GM23338 (cell line): Measurements from ENCODE around the gene E2F6. TPM values are rescaled to one million over a fixed set of nuclear protein-coding genes. Genes with fewer than 3 reads are reported as not detected.

Experiments
- ATAC-seq: fragments of 200-7000 bp; cut with Tn5 transposase; 3 replicates; pipeline ENCODE4 v1.9.1; 2020
- DNase-seq: peaks from one replicate; pipeline ENCODE4 v3.0.0-alpha.2; 2015; ENCODE audit warnings: low spot score
- H2AFZ ChIP-seq: fragments of 200-600 bp; sonication (generic); 2 replicates; pipeline ENCODE4 v1.8.0; 2016; ENCODE audit warnings: antibody characterized with exemption, mild to moderate bottlenecking, moderate library complexity
- H3F3A ChIP-seq: fragments of 200-600 bp; sonication (generic); replicated peaks from 2 replicates; pipeline ENCODE4 v1.8.0; 2017; ENCODE audit warnings: antibody characterized with exemption, mixed run types, low read depth
- H3K27ac ChIP-seq: fragments of 200-600 bp; sonication (generic); 2 replicates; pipeline ENCODE4 v1.6.1; 2016; ENCODE audit warnings: low read depth
- H3K27me3 ChIP-seq: fragments of 200-600 bp; sonication (generic); 2 replicates; pipeline ENCODE4 v1.8.0; 2016; ENCODE audit warnings: mild to moderate bottlenecking, mixed run types, moderate library complexity; ENCODE audit not compliant: insufficient read depth
- H3K36me3 ChIP-seq: fragments of 200-600 bp; sonication (generic); 2 replicates; pipeline ENCODE4 v1.8.0; 2016; ENCODE audit warnings: mild to moderate bottlenecking; ENCODE audit not compliant: insufficient read depth
- H3K4me1 ChIP-seq: fragments of 200-600 bp; sonication (generic); 2 replicates; pipeline ENCODE4 v1.8.0; 2016; ENCODE audit warnings: mild to moderate bottlenecking, moderate library complexity; ENCODE audit not compliant: insufficient read depth
- H3K4me2 ChIP-seq: fragments of 200-600 bp; sonication (generic); 2 replicates; pipeline ENCODE4 v1.7.1; 2017; ENCODE audit warnings: mixed run types
- H3K4me3 ChIP-seq: fragments of 200-600 bp; sonication (generic); 2 replicates; pipeline ENCODE4 v1.6.1; 2016; ENCODE audit warnings: mixed run types
- H3K79me2 ChIP-seq: fragments of 200-600 bp; sonication (generic); replicated peaks from 2 replicates; pipeline ENCODE4 v1.8.0; 2017; ENCODE audit warnings: mild to moderate bottlenecking; ENCODE audit not compliant: insufficient read depth
- H3K9me2 ChIP-seq: fragments of 200-600 bp; sonication (generic); 2 replicates; pipeline ENCODE4 v1.8.0; 2017; ENCODE audit not compliant: insufficient read depth
- H4K20me1 ChIP-seq: fragments of 200-600 bp; sonication (generic); replicated peaks from 2 replicates; pipeline ENCODE4 v1.8.0; 2017; ENCODE audit warnings: mild to moderate bottlenecking; ENCODE audit not compliant: insufficient read depth
- H3K27ac Mint-ChIP-seq: 2 replicates; pipeline ENCODE4 v1.8.0; 2020; ENCODE audit warnings: inconsistent platforms, mild to moderate bottlenecking, moderate library complexity, mixed read lengths
- H3K27me3 Mint-ChIP-seq: 3 replicates; pipeline ENCODE4 v1.8.0; 2022; ENCODE audit warnings: low read depth, mild to moderate bottlenecking, moderate library complexity, mixed read lengths, inconsistent platforms; ENCODE audit not compliant: insufficient read depth, poor library complexity
- H3K36me3 Mint-ChIP-seq: 3 replicates; pipeline ENCODE4 v1.8.0; 2021; ENCODE audit warnings: low read depth, mild to moderate bottlenecking, inconsistent platforms, moderate library complexity, mixed read lengths
- H3K4me1 Mint-ChIP-seq: 3 replicates; pipeline ENCODE4 v1.8.0; 2020; ENCODE audit warnings: mild to moderate bottlenecking, inconsistent platforms, mixed read lengths
- H3K4me3 Mint-ChIP-seq: 3 replicates; pipeline ENCODE4 v1.8.0; 2021; ENCODE audit warnings: moderate library complexity, mild to moderate bottlenecking, inconsistent platforms, mixed read lengths
- H3K9me3 Mint-ChIP-seq: 3 replicates; pipeline ENCODE4 v1.8.0; 2020; ENCODE audit warnings: moderate library complexity, mild to moderate bottlenecking, inconsistent platforms, mixed read lengths
- CREB1 ChIP-seq: fragments of 250-450 bp; sonication (Bioruptor Pico); IDR thresholded peaks from 2 replicates; pipeline ENCODE4 v1.5.0; 2020; ENCODE audit warnings: low read depth, mild to moderate bottlenecking, moderate library complexity
- EZH2 ChIP-seq: fragments of 200-600 bp; sonication (generic); IDR thresholded peaks from one replicate; pipeline ENCODE4 v1.8.0; 2017; ENCODE audit warnings: antibody characterized with exemption, mild to moderate bottlenecking, low read depth; ENCODE audit not compliant: unreplicated experiment
- EZH2phosphoT487 ChIP-seq: fragments of 200-600 bp; sonication (generic); IDR thresholded peaks from one replicate; pipeline ENCODE4 v1.8.1; 2018; ENCODE audit warnings: antibody characterized with exemption; ENCODE audit not compliant: unreplicated experiment
- JUNB ChIP-seq: IDR thresholded peaks from one replicate; pipeline ENCODE4 v1.6.1; 2016; ENCODE audit warnings: antibody characterized with exemption; ENCODE audit not compliant: unreplicated experiment
- NANOG ChIP-seq: IDR thresholded peaks from 2 replicates; pipeline ENCODE4 v1.6.1; 2016; ENCODE audit warnings: antibody characterized with exemption, borderline replicate concordance
- POLR2AphosphoS5 ChIP-seq: IDR thresholded peaks from 2 replicates; pipeline ENCODE4 v1.6.1; 2016; ENCODE audit warnings: antibody characterized with exemption, low read depth
- STAT1 ChIP-seq: IDR thresholded peaks from one replicate; pipeline ENCODE4 v1.6.1; 2016; ENCODE audit warnings: antibody characterized with exemption; ENCODE audit not compliant: unreplicated experiment
- ZNF114 ChIP-seq: fragments of 250-450 bp; sonication (Bioruptor Pico); IDR thresholded peaks from 2 replicates; pipeline ENCODE4 v1.5.0; 2020; ENCODE audit warnings: mild to moderate bottlenecking, moderate library complexity
- ZNF331 ChIP-seq: fragments of 250-450 bp; sonication (Bioruptor Pico); IDR thresholded peaks from 2 replicates; pipeline ENCODE4 v1.5.0; 2020; ENCODE audit warnings: low read depth, mild to moderate bottlenecking, moderate library complexity
- polyA plus RNA-seq: library from polyadenylated mRNA; unstranded; fragments of >200 nt; fragmentation: Nextera tagmentation; extraction: Ambion mirVana; gene quantifications from 2 replicates; pipeline ENCODE4 v1.2.1, GENCODE V29; 2016
- total RNA-seq: library from RNA; depleted of rRNA; stranded (reverse); fragments of >200 nt; shearing (Covaris generic); gene quantifications from 2 replicates; pipeline ENCODE4 v1.2.3, GENCODE V29; 2014
- TF ChIP-seq, protein P1 (sequence below): IDR thresholded peaks from one replicate; pipeline ENCODE4 v1.6.1; 2018; ENCODE audit warnings: antibody characterized with exemption; ENCODE audit not compliant: unreplicated experiment
- TF ChIP-seq, protein P2 (sequence below): fragments of 250-450 bp; sonication (Bioruptor Pico); IDR thresholded peaks from 2 replicates; pipeline ENCODE4 v1.5.0; 2020; ENCODE audit warnings: mild to moderate bottlenecking, moderate library complexity
- TF ChIP-seq, protein P3 (sequence below), 2 experiments: fragments of 200-600 bp in 1 of 2; sonication (generic) in 1 of 2; conservative IDR thresholded peaks; 2 replicates each; pipeline versions ENCODE4 v1.5.1 to v1.6.1; 2016 to 2017; ENCODE audit warnings: antibody characterized with exemption in 2 of 2, low read depth in 2 of 2, mild to moderate bottlenecking in 2 of 2, moderate library complexity in 1 of 2
- TF ChIP-seq, protein P4 (sequence below): IDR thresholded peaks from 2 replicates; pipeline ENCODE4 v1.6.1; 2016; ENCODE audit warnings: antibody characterized with exemption

The E2F6 gene
- total and polyA plus RNA-seq, 2 experiments from 2014 or later: 16.9 to 20.7 TPM

DNA sequence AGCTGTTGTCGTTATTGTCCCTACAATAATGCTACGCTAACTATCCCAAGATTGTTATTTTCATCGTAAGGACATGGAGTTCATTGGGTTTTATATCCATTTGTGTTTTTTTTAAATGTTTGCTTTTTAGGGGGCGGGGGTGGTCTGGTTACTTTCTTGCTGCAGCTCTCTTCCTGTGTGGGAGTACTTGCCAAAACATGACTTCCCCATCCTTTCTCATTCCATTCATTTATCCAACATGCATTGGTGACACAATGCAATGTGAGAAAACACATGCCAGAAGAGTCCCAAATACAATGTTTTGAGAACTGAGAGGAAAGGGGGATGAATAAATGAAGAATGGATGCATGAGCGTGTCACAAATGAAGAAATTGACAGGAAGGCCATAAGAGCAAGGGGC lies 55.9 kb downstream of the E2F6 start:
- Histone ChIP-seq H3K79me2 (no peaks in the 10 kb centered on the region), H3K9me2 (no peaks in the 10 kb centered on the region), H3K4me3 (no peak overlapping the region), H3F3A (no peaks in the 10 kb centered on the region), H3K27ac (no peak overlapping the region), H3K4me1 (no peaks in the 10 kb centered on the region), H3K4me2 (no peak overlapping the region), H4K20me1 (no peaks in the 10 kb centered on the region), H3K27me3 (no peaks in the 10 kb centered on the region), H2AFZ (no peak overlapping the region), H3K36me3 (no peaks in the 10 kb centered on the region)
- H3K4me3 Mint-ChIP-seq: no peak overlapping the region
- no peak overlapping the region for H3K27ac Mint-ChIP-seq
- H3K4me1 Mint-ChIP-seq: no peaks in the 10 kb centered on the region; the same call in 2 of the 3 replicates
- H3K9me3 Mint-ChIP-seq: no peaks in the 10 kb centered on the region
- TF ChIP-seq STAT1 (no peak), ZNF114 (CRISPR knock-in tag) (no peak), POLR2AphosphoS5 (no peak), EZH2 (no peak), ZNF331 (CRISPR knock-in tag) (no peak), JUNB (no peak), EZH2phosphoT487 (no peak), CREB1 (CRISPR knock-in tag) (no peak), NANOG (no peak)
- TF ChIP-seq, protein P1, sequence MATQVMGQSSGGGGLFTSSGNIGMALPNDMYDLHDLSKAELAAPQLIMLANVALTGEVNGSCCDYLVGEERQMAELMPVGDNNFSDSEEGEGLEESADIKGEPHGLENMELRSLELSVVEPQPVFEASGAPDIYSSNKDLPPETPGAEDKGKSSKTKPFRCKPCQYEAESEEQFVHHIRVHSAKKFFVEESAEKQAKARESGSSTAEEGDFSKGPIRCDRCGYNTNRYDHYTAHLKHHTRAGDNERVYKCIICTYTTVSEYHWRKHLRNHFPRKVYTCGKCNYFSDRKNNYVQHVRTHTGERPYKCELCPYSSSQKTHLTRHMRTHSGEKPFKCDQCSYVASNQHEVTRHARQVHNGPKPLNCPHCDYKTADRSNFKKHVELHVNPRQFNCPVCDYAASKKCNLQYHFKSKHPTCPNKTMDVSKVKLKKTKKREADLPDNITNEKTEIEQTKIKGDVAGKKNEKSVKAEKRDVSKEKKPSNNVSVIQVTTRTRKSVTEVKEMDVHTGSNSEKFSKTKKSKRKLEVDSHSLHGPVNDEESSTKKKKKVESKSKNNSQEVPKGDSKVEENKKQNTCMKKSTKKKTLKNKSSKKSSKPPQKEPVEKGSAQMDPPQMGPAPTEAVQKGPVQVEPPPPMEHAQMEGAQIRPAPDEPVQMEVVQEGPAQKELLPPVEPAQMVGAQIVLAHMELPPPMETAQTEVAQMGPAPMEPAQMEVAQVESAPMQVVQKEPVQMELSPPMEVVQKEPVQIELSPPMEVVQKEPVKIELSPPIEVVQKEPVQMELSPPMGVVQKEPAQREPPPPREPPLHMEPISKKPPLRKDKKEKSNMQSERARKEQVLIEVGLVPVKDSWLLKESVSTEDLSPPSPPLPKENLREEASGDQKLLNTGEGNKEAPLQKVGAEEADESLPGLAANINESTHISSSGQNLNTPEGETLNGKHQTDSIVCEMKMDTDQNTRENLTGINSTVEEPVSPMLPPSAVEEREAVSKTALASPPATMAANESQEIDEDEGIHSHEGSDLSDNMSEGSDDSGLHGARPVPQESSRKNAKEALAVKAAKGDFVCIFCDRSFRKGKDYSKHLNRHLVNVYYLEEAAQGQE: no peak
- TF ChIP-seq, protein P2, sequence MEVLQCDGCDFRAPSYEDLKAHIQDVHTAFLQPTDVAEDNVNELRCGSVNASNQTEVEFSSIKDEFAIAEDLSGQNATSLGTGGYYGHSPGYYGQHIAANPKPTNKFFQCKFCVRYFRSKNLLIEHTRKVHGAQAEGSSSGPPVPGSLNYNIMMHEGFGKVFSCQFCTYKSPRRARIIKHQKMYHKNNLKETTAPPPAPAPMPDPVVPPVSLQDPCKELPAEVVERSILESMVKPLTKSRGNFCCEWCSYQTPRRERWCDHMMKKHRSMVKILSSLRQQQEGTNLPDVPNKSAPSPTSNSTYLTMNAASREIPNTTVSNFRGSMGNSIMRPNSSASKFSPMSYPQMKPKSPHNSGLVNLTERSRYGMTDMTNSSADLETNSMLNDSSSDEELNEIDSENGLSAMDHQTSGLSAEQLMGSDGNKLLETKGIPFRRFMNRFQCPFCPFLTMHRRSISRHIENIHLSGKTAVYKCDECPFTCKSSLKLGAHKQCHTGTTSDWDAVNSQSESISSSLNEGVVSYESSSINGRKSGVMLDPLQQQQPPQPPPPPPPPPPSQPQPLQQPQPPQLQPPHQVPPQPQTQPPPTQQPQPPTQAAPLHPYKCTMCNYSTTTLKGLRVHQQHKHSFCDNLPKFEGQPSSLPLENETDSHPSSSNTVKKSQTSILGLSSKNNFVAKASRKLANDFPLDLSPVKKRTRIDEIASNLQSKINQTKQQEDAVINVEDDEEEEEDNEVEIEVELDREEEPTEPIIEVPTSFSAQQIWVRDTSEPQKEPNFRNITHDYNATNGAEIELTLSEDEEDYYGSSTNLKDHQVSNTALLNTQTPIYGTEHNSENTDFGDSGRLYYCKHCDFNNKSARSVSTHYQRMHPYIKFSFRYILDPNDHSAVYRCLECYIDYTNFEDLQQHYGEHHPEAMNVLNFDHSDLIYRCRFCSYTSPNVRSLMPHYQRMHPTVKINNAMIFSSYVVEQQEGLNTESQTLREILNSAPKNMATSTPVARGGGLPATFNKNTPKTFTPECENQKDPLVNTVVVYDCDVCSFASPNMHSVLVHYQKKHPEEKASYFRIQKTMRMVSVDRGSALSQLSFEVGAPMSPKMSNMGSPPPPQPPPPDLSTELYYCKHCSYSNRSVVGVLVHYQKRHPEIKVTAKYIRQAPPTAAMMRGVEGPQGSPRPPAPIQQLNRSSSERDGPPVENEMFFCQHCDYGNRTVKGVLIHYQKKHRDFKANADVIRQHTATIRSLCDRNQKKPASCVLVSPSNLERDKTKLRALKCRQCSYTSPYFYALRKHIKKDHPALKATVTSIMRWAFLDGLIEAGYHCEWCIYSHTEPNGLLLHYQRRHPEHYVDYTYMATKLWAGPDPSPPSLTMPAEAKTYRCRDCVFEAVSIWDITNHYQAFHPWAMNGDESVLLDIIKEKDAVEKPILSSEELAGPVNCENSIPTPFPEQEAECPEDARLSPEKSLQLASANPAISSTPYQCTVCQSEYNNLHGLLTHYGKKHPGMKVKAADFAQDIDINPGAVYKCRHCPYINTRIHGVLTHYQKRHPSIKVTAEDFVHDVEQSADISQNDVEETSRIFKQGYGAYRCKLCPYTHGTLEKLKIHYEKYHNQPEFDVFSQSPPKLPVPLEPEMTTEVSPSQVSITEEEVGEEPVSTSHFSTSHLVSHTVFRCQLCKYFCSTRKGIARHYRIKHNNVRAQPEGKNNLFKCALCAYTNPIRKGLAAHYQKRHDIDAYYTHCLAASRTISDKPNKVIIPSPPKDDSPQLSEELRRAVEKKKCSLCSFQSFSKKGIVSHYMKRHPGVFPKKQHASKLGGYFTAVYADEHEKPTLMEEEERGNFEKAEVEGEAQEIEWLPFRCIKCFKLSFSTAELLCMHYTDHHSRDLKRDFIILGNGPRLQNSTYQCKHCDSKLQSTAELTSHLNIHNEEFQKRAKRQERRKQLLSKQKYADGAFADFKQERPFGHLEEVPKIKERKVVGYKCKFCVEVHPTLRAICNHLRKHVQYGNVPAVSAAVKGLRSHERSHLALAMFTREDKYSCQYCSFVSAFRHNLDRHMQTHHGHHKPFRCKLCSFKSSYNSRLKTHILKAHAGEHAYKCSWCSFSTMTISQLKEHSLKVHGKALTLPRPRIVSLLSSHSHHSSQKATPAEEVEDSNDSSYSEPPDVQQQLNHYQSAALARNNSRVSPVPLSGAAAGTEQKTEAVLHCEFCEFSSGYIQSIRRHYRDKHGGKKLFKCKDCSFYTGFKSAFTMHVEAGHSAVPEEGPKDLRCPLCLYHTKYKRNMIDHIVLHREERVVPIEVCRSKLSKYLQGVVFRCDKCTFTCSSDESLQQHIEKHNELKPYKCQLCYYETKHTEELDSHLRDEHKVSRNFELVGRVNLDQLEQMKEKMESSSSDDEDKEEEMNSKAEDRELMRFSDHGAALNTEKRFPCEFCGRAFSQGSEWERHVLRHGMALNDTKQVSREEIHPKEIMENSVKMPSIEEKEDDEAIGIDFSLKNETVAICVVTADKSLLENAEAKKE (CRISPR knock-in tag): no peak
- TF ChIP-seq, protein P3, sequence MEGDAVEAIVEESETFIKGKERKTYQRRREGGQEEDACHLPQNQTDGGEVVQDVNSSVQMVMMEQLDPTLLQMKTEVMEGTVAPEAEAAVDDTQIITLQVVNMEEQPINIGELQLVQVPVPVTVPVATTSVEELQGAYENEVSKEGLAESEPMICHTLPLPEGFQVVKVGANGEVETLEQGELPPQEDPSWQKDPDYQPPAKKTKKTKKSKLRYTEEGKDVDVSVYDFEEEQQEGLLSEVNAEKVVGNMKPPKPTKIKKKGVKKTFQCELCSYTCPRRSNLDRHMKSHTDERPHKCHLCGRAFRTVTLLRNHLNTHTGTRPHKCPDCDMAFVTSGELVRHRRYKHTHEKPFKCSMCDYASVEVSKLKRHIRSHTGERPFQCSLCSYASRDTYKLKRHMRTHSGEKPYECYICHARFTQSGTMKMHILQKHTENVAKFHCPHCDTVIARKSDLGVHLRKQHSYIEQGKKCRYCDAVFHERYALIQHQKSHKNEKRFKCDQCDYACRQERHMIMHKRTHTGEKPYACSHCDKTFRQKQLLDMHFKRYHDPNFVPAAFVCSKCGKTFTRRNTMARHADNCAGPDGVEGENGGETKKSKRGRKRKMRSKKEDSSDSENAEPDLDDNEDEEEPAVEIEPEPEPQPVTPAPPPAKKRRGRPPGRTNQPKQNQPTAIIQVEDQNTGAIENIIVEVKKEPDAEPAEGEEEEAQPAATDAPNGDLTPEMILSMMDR (conservative IDR thresholded peaks at IDR 0.05; ENCODE audit: low read depth in 2 of 2): no peak
- TF ChIP-seq, protein P4, sequence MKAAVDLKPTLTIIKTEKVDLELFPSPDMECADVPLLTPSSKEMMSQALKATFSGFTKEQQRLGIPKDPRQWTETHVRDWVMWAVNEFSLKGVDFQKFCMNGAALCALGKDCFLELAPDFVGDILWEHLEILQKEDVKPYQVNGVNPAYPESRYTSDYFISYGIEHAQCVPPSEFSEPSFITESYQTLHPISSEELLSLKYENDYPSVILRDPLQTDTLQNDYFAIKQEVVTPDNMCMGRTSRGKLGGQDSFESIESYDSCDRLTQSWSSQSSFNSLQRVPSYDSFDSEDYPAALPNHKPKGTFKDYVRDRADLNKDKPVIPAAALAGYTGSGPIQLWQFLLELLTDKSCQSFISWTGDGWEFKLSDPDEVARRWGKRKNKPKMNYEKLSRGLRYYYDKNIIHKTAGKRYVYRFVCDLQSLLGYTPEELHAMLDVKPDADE: no peak
- peaks cover 2% of the 10 kb centered on the region for H3K27me3 Mint-ChIP-seq
- H3K36me3 Mint-ChIP-seq: no peaks in the 10 kb centered on the region
- DNase-seq (no peak), ATAC-seq (no peak)
